Stimulated activated CD8-positive, alpha-beta memory T cell treated with anti-CD3 and anti-CD28 coated beads, Interleukin-12 subunit alpha, Interleukin-12 subunit beta, amount 100 ng/mL, for 24 hours (primary cell): ENCODE measurements around the gene NPW.
A peak's percentile ranks its signal among the peaks of the same experiment; 100 is the strongest.
"Not testable (repeated sequence)": the region's sequence is repeated elsewhere in the genome, so short reads cannot be mapped to it uniquely, and the experiment has no call there.

Source experiments
- DNase-seq: peaks from one replicate; pipeline ENCODE4 v3.0.0-alpha.2; 2020; ENCODE audit errors: extremely low read depth

NPW gene

GRCh38 chr16:2002406-2003230, 17.0 kb upstream of the NPW start:
- DNase-seq = no peak

- DNase-seq = no peak
These were observed 16.3 kb upstream of the NPW start for GRCh38 chr16:2003231-2003826.

GRCh38 chr16:2003827-2004641, 15.6 kb upstream of the NPW start:
- DNase-seq = peak; percentile 66

GRCh38 chr16:2004795-2005517, 14.6 kb upstream of the NPW start:
- no peak for DNase-seq

- no peak for DNase-seq
These were observed 13.9 kb upstream of the NPW start for GRCh38 chr16:2005646-2006045.

- DNase-seq = no peak
These were observed 13.3 kb upstream of the NPW start for GRCh38 chr16:2006317-2006716.

GRCh38 chr16:2007081-2007836, 12.3 kb upstream of the NPW start:
- DNase-seq = no peak

- DNase-seq = no peak
These were observed 11.5 kb upstream of the NPW start for GRCh38 chr16:2008009-2008526.

- no peak for DNase-seq
These were observed 10.9 kb upstream of the NPW start for GRCh38 chr16:2008631-2009163.

- no peak for DNase-seq
These were observed 10.3 kb upstream of the NPW start for GRCh38 chr16:2009164-2009711.

GRCh38 chr16:2009791-2010510, 9.6 kb upstream of the NPW start, which contains the start of gene ZNF598:
Gene ZNF598, minus strand, starts transcription at chr16:2009821.
- DNase-seq = peak; percentile 60

- not testable (repeated sequence) for DNase-seq
These were observed 7.9 kb upstream of the NPW start for GRCh38 chr16:2011726-2012125.

- DNase-seq = no peak
These were observed 6.1 kb upstream of the NPW start for GRCh38 chr16:2013527-2013926.

GRCh38 chr16:2015117-2015946, 4.3 kb upstream of the NPW start:
- DNase-seq = no peak

- DNase-seq = no peak
These were observed 3.7 kb upstream of the NPW start for GRCh38 chr16:2015947-2016208.

GRCh38 chr16:2016407-2016922, 3.1 kb upstream of the NPW start:
- no peak for DNase-seq

- no peak for DNase-seq
These were observed 591 bp downstream of the NPW start for GRCh38 chr16:2019921-2020831.

- DNase-seq = no peak
These were observed 3.1 kb downstream of the NPW start for GRCh38 chr16:2022723-2023091.
